Naive B cell (primary cell): ENCODE data around the gene DYNC1H1. TPM values are rescaled to one million over a fixed set of nuclear protein-coding genes. Genes with fewer than 3 reads are reported as not detected.

Source experiments
- ATAC-seq, 2 donors: fragments of 150-1000 bp; cut with Tn5 transposase; 2 replicates each; pipeline ENCODE4 v1.10.0; 2021; ENCODE audit warnings: low read depth in 2 of 2, mild to moderate bottlenecking in 2 of 2, moderate library complexity in 2 of 2
- DNase-seq: peaks from one replicate; pipeline ENCODE4 v3.0.0; 2022
- H3K27ac Mint-ChIP-seq, 6 donors: one replicate each; pipeline ENCODE4 v1.8.0; 2020 to 2022; ENCODE audit warnings: mild to moderate bottlenecking in 6 of 6, mixed read lengths in 6 of 6, moderate library complexity in 5 of 6, inconsistent platforms in 2 of 6
- H3K27me3 Mint-ChIP-seq, 3 donors: one replicate each; pipeline ENCODE4 v1.8.0; 2021 to 2022; ENCODE audit warnings: mixed read lengths in 3 of 3, mild to moderate bottlenecking in 1 of 3
- H3K36me3 Mint-ChIP-seq, 2 donors: one replicate each; pipeline ENCODE4 v1.8.0; 2020 to 2022; ENCODE audit warnings: mixed read lengths in 2 of 2, inconsistent platforms in 1 of 2, mild to moderate bottlenecking in 1 of 2
- H3K4me1 Mint-ChIP-seq, 3 donors: one replicate each; pipeline ENCODE4 v1.8.0; 2020 to 2022; ENCODE audit warnings: mixed read lengths in 3 of 3, inconsistent platforms in 1 of 3, mild to moderate bottlenecking in 1 of 3, moderate library complexity in 1 of 3
- H3K4me3 Mint-ChIP-seq, 8 donors: one replicate each; pipeline ENCODE4 v1.8.0; 2020 to 2022; ENCODE audit warnings: mild to moderate bottlenecking in 8 of 8, mixed read lengths in 8 of 8, moderate library complexity in 8 of 8, inconsistent platforms in 2 of 8
- H3K9me3 Mint-ChIP-seq, 7 donors: one replicate each; pipeline ENCODE4 v1.8.0; 2020 to 2022; ENCODE audit warnings: mixed read lengths in 7 of 7, mild to moderate bottlenecking in 5 of 7, inconsistent platforms in 2 of 7, moderate library complexity in 1 of 7
- polyA plus RNA-seq, 6 donors: library from polyadenylated mRNA; unstranded; fragments of 300-500 nt; fragmentation: Illumina TruSeq; gene quantifications; one replicate each; pipeline ENCODE4 v1.2.3, GENCODE V29; 2021; ENCODE audit warnings: low read depth in 6 of 6

Gene DYNC1H1
- polyA plus RNA-seq, 6 donors from 2014 or later: 7.4 to 40.9 (median 27.7) TPM

- Mint-ChIP-seq H3K27me3 (peaks cover 4 to 13% (median 12%) of the 10 kb centered on the region in 3 donors), H3K27ac (peak overlapping the region in 2 of 6 donors; percentile 54 to 76), H3K9me3 (peaks cover 0 to 8% (median 0%) of the 10 kb centered on the region in 7 donors), H3K4me1 (peaks cover 23 to 32% (median 27%) of the 10 kb centered on the region in 3 donors), H3K4me3 (peak overlapping the region in 7 of 8 donors; percentile 11 to 64 (median 41)), H3K36me3 (no peaks in the 10 kb centered on the region)
- no peak for DNase-seq
- no peak for ATAC-seq
Measured at GRCh38 chr14:101950516-101951215, 13.7 kb upstream of the DYNC1H1 start.

GRCh38 chr14:101953151-101953550 lies 11.2 kb upstream of the DYNC1H1 start:
- H3K9me3 Mint-ChIP-seq: peaks cover 0 to 5% (median 0%) of the 10 kb centered on the region in 7 donors
- H3K4me3 Mint-ChIP-seq: peak overlapping the region in 1 of 8 donors; percentile 56
- H3K27me3 Mint-ChIP-seq: no peaks in the 10 kb centered on the region
- H3K4me1 Mint-ChIP-seq: peaks cover 16 to 20% (median 17%) of the 10 kb centered on the region in 3 donors
- ATAC-seq (no peak), DNase-seq (no peak)
- H3K36me3 Mint-ChIP-seq: no peaks in the 10 kb centered on the region
- peak overlapping the region in 1 of 6 donors; percentile 18 for H3K27ac Mint-ChIP-seq

- H3K9me3 Mint-ChIP-seq: no peaks in the 10 kb centered on the region
- no peak overlapping the region for H3K27ac Mint-ChIP-seq
- no peak for DNase-seq
- H3K4me1 Mint-ChIP-seq: peaks cover 4 to 8% (median 7%) of the 10 kb centered on the region in 3 donors
- H3K36me3 Mint-ChIP-seq: no peaks in the 10 kb centered on the region
- peak overlapping the region in 1 of 8 donors; percentile 42 for H3K4me3 Mint-ChIP-seq
- no peaks in the 10 kb centered on the region for H3K27me3 Mint-ChIP-seq
- ATAC-seq: no peak
Measured at GRCh38 chr14:101954501-101954900, 9.9 kb upstream of the DYNC1H1 start.

- no peaks in the 10 kb centered on the region for H3K9me3 Mint-ChIP-seq
Measured at GRCh38 chr14:101955695-101956161, 8.6 kb upstream of the DYNC1H1 start.

GRCh38 chr14:101956179-101956885 lies 8.0 kb upstream of the DYNC1H1 start:
- H3K27ac Mint-ChIP-seq: no peak overlapping the region
- no peak overlapping the region for H3K4me3 Mint-ChIP-seq
- ATAC-seq (no peak), DNase-seq (no peak)
- H3K27me3 Mint-ChIP-seq: peaks cover 0 to 5% (median 0%) of the 10 kb centered on the region in 3 donors
- no peaks in the 10 kb centered on the region for H3K36me3 Mint-ChIP-seq
- H3K4me1 Mint-ChIP-seq: peaks cover 13 to 20% (median 14%) of the 10 kb centered on the region in 3 donors
- no peaks in the 10 kb centered on the region for H3K9me3 Mint-ChIP-seq

More at GRCh38 chr14:101955695-101956161, 8.6 kb upstream of the DYNC1H1 start:
- ATAC-seq: no peak
- Mint-ChIP-seq H3K27me3 (peaks cover 0 to 5% (median 0%) of the 10 kb centered on the region in 3 donors), H3K4me3 (no peak overlapping the region), H3K36me3 (no peaks in the 10 kb centered on the region), H3K27ac (no peak overlapping the region), H3K4me1 (peaks cover 8 to 17% (median 10%) of the 10 kb centered on the region in 3 donors)
- no peak for DNase-seq

- Mint-ChIP-seq H3K4me3 (peak overlapping the region in 1 of 8 donors; percentile 21), H3K9me3 (no peaks in the 10 kb centered on the region), H3K4me1 (peaks cover 14 to 21% (median 15%) of the 10 kb centered on the region in 3 donors), H3K27ac (peak overlapping the region in 1 of 6 donors; percentile 24), H3K36me3 (no peaks in the 10 kb centered on the region), H3K27me3 (peaks cover 0 to 5% (median 0%) of the 10 kb centered on the region in 3 donors)
- no peak for DNase-seq
- ATAC-seq: no peak
Measured at GRCh38 chr14:101957406-101958234, 6.8 kb upstream of the DYNC1H1 start.

- H3K9me3 Mint-ChIP-seq: no peaks in the 10 kb centered on the region
- H3K4me3 Mint-ChIP-seq: no peak overlapping the region
- H3K4me1 Mint-ChIP-seq: peaks cover 14 to 21% (median 15%) of the 10 kb centered on the region in 3 donors
- H3K36me3 Mint-ChIP-seq: no peaks in the 10 kb centered on the region
- DNase-seq (no peak), ATAC-seq (no peak)
- H3K27ac Mint-ChIP-seq: no peak overlapping the region
- peaks cover 0 to 5% (median 0%) of the 10 kb centered on the region in 3 donors for H3K27me3 Mint-ChIP-seq
Measured at GRCh38 chr14:101958418-101959180, 5.8 kb upstream of the DYNC1H1 start.

- Mint-ChIP-seq H3K27ac (no peak overlapping the region), H3K36me3 (no peaks in the 10 kb centered on the region), H3K9me3 (no peaks in the 10 kb centered on the region), H3K4me3 (no peak overlapping the region), H3K4me1 (peaks cover 18 to 25% (median 21%) of the 10 kb centered on the region in 3 donors), H3K27me3 (peaks cover 0 to 5% (median 0%) of the 10 kb centered on the region in 3 donors)
- ATAC-seq (no peak), DNase-seq (no peak)
Measured at GRCh38 chr14:101959277-101959676, 5.1 kb upstream of the DYNC1H1 start.

GRCh38 chr14:101960225-101960624 lies 4.1 kb upstream of the DYNC1H1 start:
- H3K27me3 Mint-ChIP-seq: peaks cover 0 to 5% (median 0%) of the 10 kb centered on the region in 3 donors
- peak; percentile 39 for DNase-seq
- no peaks in the 10 kb centered on the region for H3K36me3 Mint-ChIP-seq
- no peak for ATAC-seq
- peaks cover 14 to 26% (median 21%) of the 10 kb centered on the region in 3 donors for H3K4me1 Mint-ChIP-seq
- no peaks in the 10 kb centered on the region for H3K9me3 Mint-ChIP-seq
- H3K4me3 Mint-ChIP-seq: peak overlapping the region in 1 of 8 donors; percentile 73
- peak overlapping the region in 2 of 6 donors; percentile 57 to 70 for H3K27ac Mint-ChIP-seq

- Mint-ChIP-seq H3K27me3 (peaks cover 0 to 5% (median 0%) of the 10 kb centered on the region in 3 donors), H3K9me3 (no peaks in the 10 kb centered on the region), H3K27ac (peak overlapping the region in 2 of 6 donors; percentile 40 to 90), H3K4me1 (peaks cover 14 to 28% (median 26%) of the 10 kb centered on the region in 3 donors), H3K4me3 (peak overlapping the region in 3 of 8 donors; percentile 30 to 82 (median 35)), H3K36me3 (no peaks in the 10 kb centered on the region)
- peak; percentile 68 for DNase-seq
- peak; percentile 16 to 27 for ATAC-seq
Measured at GRCh38 chr14:101961011-101961721, 3.2 kb upstream of the DYNC1H1 start.

- H3K4me1 Mint-ChIP-seq: peaks cover 14 to 33% (median 26%) of the 10 kb centered on the region in 3 donors
Measured at GRCh38 chr14:101961746-101962502, 2.4 kb upstream of the DYNC1H1 start.

More at GRCh38 chr14:101961746-101962502, 2.4 kb upstream of the DYNC1H1 start:
- no peaks in the 10 kb centered on the region for H3K9me3 Mint-ChIP-seq
- peak overlapping the region in 1 of 8 donors; percentile 33 for H3K4me3 Mint-ChIP-seq
- no peaks in the 10 kb centered on the region for H3K36me3 Mint-ChIP-seq
- H3K27ac Mint-ChIP-seq: peak overlapping the region in 1 of 6 donors; percentile 44
- DNase-seq (no peak), ATAC-seq (no peak)
- peaks cover 0 to 5% (median 0%) of the 10 kb centered on the region in 3 donors for H3K27me3 Mint-ChIP-seq
